GM12892 (cell line): ENCODE measurements around the gene GNAS.

Experiments used
- POLR2A ChIP-seq: IDR thresholded peaks from 2 replicates; pipeline ENCODE4 v1.6.1; 2011; ENCODE audit warnings: low read depth, low read length, control low read depth
- POLR2AphosphoS5 ChIP-seq: IDR thresholded peaks from 2 replicates; pipeline ENCODE4 v1.6.1; 2011; ENCODE audit warnings: low read depth, low read length, control low read depth

GRCh38 chr20:58953050-58953449 is 100.5 kb downstream of the GNAS start:
- TF ChIP-seq POLR2AphosphoS5 (no peak), POLR2A (no peak)
